ENCODE measurements around the gene GADD45G. TPM values are rescaled to one million over a fixed set of nuclear protein-coding genes. Genes with fewer than 3 reads are reported as not detected.

Gene GADD45G
- total and polyA plus RNA-seq, 2 of the 8 experiments (the other 6 are each of a cell fraction or from before 2014, with no cell fraction given), result 7.0 to 11.4 TPM

DNA sequence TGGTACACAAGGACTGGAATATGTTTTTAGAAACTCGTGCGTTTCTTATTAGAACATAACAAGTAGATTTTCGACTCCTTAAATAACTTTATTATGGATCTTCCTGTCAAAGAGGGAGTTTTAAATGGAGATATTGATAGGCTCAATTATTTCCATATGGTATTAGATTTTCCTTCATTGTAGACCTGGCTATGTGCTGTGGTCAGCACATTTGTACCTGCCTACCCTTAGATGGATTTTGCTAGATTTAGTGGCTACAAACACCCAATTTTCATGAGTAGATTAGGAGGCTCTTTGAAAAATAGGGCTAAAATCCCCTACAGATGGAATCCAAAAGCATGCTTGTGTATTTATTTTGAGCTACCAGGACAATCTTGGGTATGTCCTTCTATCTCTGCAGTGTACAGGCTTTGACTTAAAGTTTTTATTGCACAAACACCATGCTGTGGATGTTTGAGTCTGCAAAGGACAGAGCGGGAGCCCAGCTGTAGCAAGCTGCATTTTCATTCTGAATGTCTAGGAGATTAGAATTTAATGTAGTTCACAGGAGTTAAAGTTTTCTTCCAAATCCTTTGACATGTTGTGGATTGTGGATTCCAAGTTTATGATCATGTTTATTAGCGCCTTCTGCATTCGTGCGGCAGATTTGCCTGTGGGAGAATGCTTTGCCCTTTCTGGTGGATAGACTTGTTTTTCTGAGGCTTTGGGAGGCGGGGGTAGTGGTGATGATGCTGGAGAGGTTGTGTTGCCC is 41.6 kb downstream of the GADD45G start:
- H3K79me2 ChIP-seq (ENCODE audit: control insufficient read depth in 1 of 2, insufficient read depth in 2 of 2, low read length in 2 of 2), result no peaks in the 10 kb centered on the region
- no peak overlapping the region for H2BK12ac ChIP-seq (ENCODE audit: low read depth, low read length)
- no peak overlapping the region for H3K4me2 ChIP-seq (ENCODE audit: insufficient read depth in 1 of 2, low read depth in 2 of 2, low read length in 2 of 2)
- no peak for FAIRE-seq
- no peak overlapping the region for H3K4ac ChIP-seq (replicated peaks; ENCODE audit: insufficient read length, low read depth, low read length)
- H3K4me1 ChIP-seq (replicated peaks in 1 of 4; ENCODE audit: control insufficient read depth in 3 of 4, insufficient read depth in 4 of 4, low read length in 3 of 4), result peaks cover 0 to 12% (median 4%) of the 10 kb centered on the region in 4 experiments; a peak in 3 of 7 replicates
- no peaks in the 10 kb centered on the region for H3K36me3 ChIP-seq (ENCODE audit: control insufficient read depth in 2 of 4, insufficient read depth in 4 of 4, low read length in 3 of 4)
- no peak overlapping the region for H2AFZ ChIP-seq (ENCODE audit: low read length)
- no peak overlapping the region for H4K91ac ChIP-seq (replicated peaks; ENCODE audit: insufficient read length, low read length)
- no peaks in the 10 kb centered on the region for H3K27me3 ChIP-seq (replicated peaks in 1 of 4; ENCODE audit: control insufficient read depth in 3 of 4, extremely low read depth in 1 of 4, insufficient read depth in 3 of 4, low read length in 3 of 4)
- no peak overlapping the region for H2BK120ac ChIP-seq (replicated peaks; ENCODE audit: low read depth, low read length)
- no peak overlapping the region for H2AK5ac ChIP-seq (ENCODE audit: low read depth, low read length)
- no peak overlapping the region for H3K4me3 ChIP-seq (ENCODE audit: extremely low read depth in 1 of 4, insufficient read depth in 2 of 4, low read depth in 3 of 4, low read length in 4 of 4)
- ChIA-PET POLR2A (ENCODE audit: partially characterized antibody) (interaction anchor here (1.3 kb wide), 1 partner anchor 42 kb away, joined by 3 read pairs; the partner anchor contains the start of gene GADD45G), CTCF (ENCODE audit: partially characterized antibody) (interaction anchor here (1.1 kb wide), 1 partner anchor 453 kb away, joined by 3 read pairs; no protein-coding TSS in a partner anchor)
- no peak overlapping the region for H3K14ac ChIP-seq (ENCODE audit: insufficient read length)
- no peak overlapping the region for H2BK20ac ChIP-seq (ENCODE audit: low read length)
- no peaks in the 10 kb centered on the region; the same call in 1 of the 2 replicates for H3K23me2 ChIP-seq (ENCODE audit: low read depth, low read length)
- no peak overlapping the region for H3K9ac ChIP-seq (replicated peaks in 1 of 4; ENCODE audit: extremely low read depth in 1 of 4, low read depth in 3 of 4, low read length in 3 of 4)
- H3K23ac ChIP-seq (ENCODE audit: insufficient read length), result no peak overlapping the region
- no peak overlapping the region for H2BK5ac ChIP-seq (ENCODE audit: low read depth, low read length)
- H3K56ac ChIP-seq (replicated peaks; ENCODE audit: insufficient read length, low read depth, low read length), result no peak overlapping the region
- DNase-seq (ENCODE audit: low read depth in 1 of 2, low spot score in 2 of 2), result no peak
- H3K18ac ChIP-seq (ENCODE audit: extremely low read depth, low read length), result no peak overlapping the region
- no peaks in the 10 kb centered on the region for H4K20me1 ChIP-seq (replicated peaks in 1 of 2; ENCODE audit: control insufficient read depth in 1 of 2, insufficient read depth in 2 of 2, low read length in 2 of 2)
- WGBS, 2 experiments (ENCODE audit: extremely low coverage in 1 of 2, insufficient coverage in 1 of 2, insufficient read length in 1 of 2, insufficient replicate concordance in 2 of 2, low coverage in 1 of 2, low lambda C conversion rate in 2 of 2, missing lambda C conversion rate in 1 of 2), result 90% methylated on average over 8 of the region's 8 CpGs; no CpG with 5 or more reads in 1 of the 2 experiments
- H4K5ac ChIP-seq (ENCODE audit: insufficient read length, low read depth, low read length), result no peak overlapping the region
- no peaks in the 10 kb centered on the region for H3K9me3 ChIP-seq (ENCODE audit: insufficient read depth in 2 of 2, low read depth in 1 of 2, low read length in 1 of 2)
- H3K79me1 ChIP-seq (ENCODE audit: low read depth, low read length), result no peaks in the 10 kb centered on the region
- H3K27ac ChIP-seq (ENCODE audit: low read depth, low read length), result no peak overlapping the region
- no peak overlapping the region for H2BK15ac ChIP-seq (ENCODE audit: low read length)
- no peak overlapping the region for H4K8ac ChIP-seq (ENCODE audit: extremely low read depth, insufficient read depth, low read length)
- TF ChIP-seq EP300 (IDR thresholded peaks at IDR 0.05; ENCODE audit: borderline replicate concordance in 1 of 2, low read depth in 2 of 2, low read length in 2 of 2) (no peak), FOSL1 (IDR thresholded peaks at IDR 0.05; ENCODE audit: insufficient read depth, low read depth, low read length) (no peak), TBP (IDR thresholded peaks at IDR 0.05; ENCODE audit: low read depth, low read length) (no peak), SAP30 (IDR thresholded peaks at IDR 0.05; ENCODE audit: insufficient read depth, insufficient replicate concordance, low read length) (no peak), BACH1 (IDR thresholded peaks at IDR 0.05; ENCODE audit: low read length) (no peak), ZNF274 (IDR thresholded peaks at IDR 0.05; ENCODE audit: borderline replicate concordance, extremely low read depth, low read length) (no peak), YY1 (IDR thresholded peaks at IDR 0.05; ENCODE audit: low read depth, low read length) (no peak), BRCA1 (IDR thresholded peaks at IDR 0.05; ENCODE audit: low read depth, low read length) (no peak), NRF1 (IDR thresholded peaks at IDR 0.05; ENCODE audit: low read depth, low read length) (no peak), NANOG (IDR thresholded peaks at IDR 0.05; ENCODE audit: insufficient read depth, low read depth, low read length, poor library complexity, severe bottlenecking) (no peak), GTF2F1 (IDR thresholded peaks at IDR 0.05; ENCODE audit: borderline replicate concordance, low read depth, low read length) (no peak), KDM1A (IDR thresholded peaks at IDR 0.05; ENCODE audit: borderline replicate concordance, low read length) (no peak), CHD1 (IDR thresholded peaks at IDR 0.05; ENCODE audit: low read depth, low read length) (no peak)
